Measurements from ENCODE around the gene WBP1. TPM values are rescaled to one million over a fixed set of nuclear protein-coding genes. Genes with fewer than 3 reads are reported as not detected.
A peak's percentile ranks its signal among the peaks of the same experiment; 100 is the strongest.
"Not testable (repeated sequence)": the region's sequence is repeated elsewhere in the genome, so short reads cannot be mapped to it uniquely, and the experiment has no call there.

Gene WBP1
- total and polyA plus RNA-seq, 4 donors = 38.1 to 149 (median 57.9) TPM

GRCh38 chr2:74457549-74458131 is 598 bp upstream of the WBP1 start:
- no peaks in the 10 kb centered on the region for H3K27me3 ChIP-seq (ENCODE audit: control insufficient read depth in 1 of 2, insufficient read depth in 2 of 2, low read length in 1 of 2)
- peak overlapping the region; percentile 53 to 64 for H3K4me3 ChIP-seq (ENCODE audit: low read length in 2 of 2)
- peak overlapping the region; percentile 68 to 85 for H3K27ac ChIP-seq (ENCODE audit: low read depth in 1 of 2, low read length in 2 of 2)
- H3K9me3 ChIP-seq (ENCODE audit: control insufficient read depth, low read length) = no peaks in the 10 kb centered on the region
- H3K4me1 ChIP-seq (ENCODE audit: control insufficient read depth in 1 of 2, insufficient read depth in 2 of 2, low read length in 2 of 2) = peaks cover 2 to 3% of the 10 kb centered on the region in 2 donors
- WGBS, 2 donors = 1% methylated on average over 31 to 46 of the region's 46 CpGs
- DNase-seq (peak; percentile 76 to 86), ATAC-seq (ENCODE audit: low FRiP score) (peak; percentile 45)
- intact Hi-C loops (cut with DNase I) = no loop called here
- no peaks in the 10 kb centered on the region for H3K36me3 ChIP-seq (ENCODE audit: control insufficient read depth in 1 of 2, insufficient read depth in 2 of 2, low read length in 1 of 2)

DNA sequence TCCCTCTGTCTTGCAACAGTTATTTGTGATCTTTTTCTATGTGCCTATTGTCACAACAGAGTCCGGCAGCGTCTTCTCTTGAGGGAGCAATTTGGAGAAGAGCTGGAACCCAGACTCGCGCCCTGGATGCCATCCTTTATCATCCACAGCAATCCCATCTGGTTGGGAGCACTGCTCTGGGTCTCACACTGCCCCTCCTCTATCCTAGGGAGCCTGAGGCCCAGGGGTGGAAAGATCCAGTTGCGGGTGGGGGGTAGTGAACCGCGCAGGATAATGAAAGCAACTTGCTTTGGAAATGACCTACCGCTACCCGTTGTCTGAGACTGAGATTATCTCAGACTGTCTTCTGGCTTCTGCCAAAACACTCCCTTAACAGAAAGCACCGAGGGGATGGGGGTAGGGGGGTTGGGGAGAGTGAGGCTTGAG is 713 bp downstream of the WBP1 start:
- whole genome bisulfite sequencing, 2 donors = 0 to 2% methylated on average over 10 of the region's 10 CpGs
- intact Hi-C loops (cut with DNase I) = no loop called here

GRCh38 chr2:74459503-74460118 is 1.4 kb downstream of the WBP1 start:
- ATAC-seq (ENCODE audit: low FRiP score); H3K4me3 ChIP-seq (ENCODE audit: low read length in 2 of 2); intact Hi-C loops (cut with DNase I); H3K27ac ChIP-seq (ENCODE audit: low read depth in 1 of 2, low read length in 2 of 2); H3K27me3 ChIP-seq (ENCODE audit: control insufficient read depth in 1 of 2, insufficient read depth in 2 of 2, low read length in 1 of 2); H3K36me3 ChIP-seq (ENCODE audit: control insufficient read depth in 1 of 2, insufficient read depth in 2 of 2, low read length in 1 of 2); H3K4me1 ChIP-seq (ENCODE audit: control insufficient read depth in 1 of 2, insufficient read depth in 2 of 2, low read length in 2 of 2); H3K9me3 ChIP-seq (ENCODE audit: control insufficient read depth, low read length): not testable (repeated sequence)
- WGBS, 2 donors = 69 to 78% methylated on average over 13 of the region's 13 CpGs
- peak; percentile 50 to 56 for DNase-seq

More for the DNA sequence above, 713 bp downstream of the WBP1 start:
- peak; percentile 41 to 42 for DNase-seq
- Histone ChIP-seq H3K27me3 (ENCODE audit: control insufficient read depth in 1 of 2, insufficient read depth in 2 of 2, low read length in 1 of 2) (no peaks in the 10 kb centered on the region), H3K36me3 (ENCODE audit: control insufficient read depth in 1 of 2, insufficient read depth in 2 of 2, low read length in 1 of 2) (no peaks in the 10 kb centered on the region), H3K4me3 (ENCODE audit: low read length in 2 of 2) (peak overlapping the region; percentile 29 to 31), H3K27ac (ENCODE audit: low read depth in 1 of 2, low read length in 2 of 2) (peak overlapping the region in 1 of 2 donors; percentile 22), H3K9me3 (ENCODE audit: control insufficient read depth, low read length) (no peaks in the 10 kb centered on the region), H3K4me1 (ENCODE audit: control insufficient read depth in 1 of 2, insufficient read depth in 2 of 2, low read length in 2 of 2) (peaks cover 2 to 3% of the 10 kb centered on the region in 2 donors)
- ATAC-seq (ENCODE audit: low FRiP score) = no peak

GRCh38 chr2:74460187-74460586 is 1.9 kb downstream of the WBP1 start:
- H3K4me1 ChIP-seq (ENCODE audit: control insufficient read depth in 1 of 2, insufficient read depth in 2 of 2, low read length in 2 of 2); H3K27ac ChIP-seq (ENCODE audit: low read depth in 1 of 2, low read length in 2 of 2); H3K4me3 ChIP-seq (ENCODE audit: low read length in 2 of 2); H3K27me3 ChIP-seq (ENCODE audit: control insufficient read depth in 1 of 2, insufficient read depth in 2 of 2, low read length in 1 of 2); H3K36me3 ChIP-seq (ENCODE audit: control insufficient read depth in 1 of 2, insufficient read depth in 2 of 2, low read length in 1 of 2); ATAC-seq (ENCODE audit: low FRiP score); H3K9me3 ChIP-seq (ENCODE audit: control insufficient read depth, low read length); intact Hi-C loops (cut with DNase I): not testable (repeated sequence)
- WGBS, 2 donors = 73 to 82% methylated on average over 10 of the region's 10 CpGs
- peak; percentile 36 to 65 for DNase-seq

DNA sequence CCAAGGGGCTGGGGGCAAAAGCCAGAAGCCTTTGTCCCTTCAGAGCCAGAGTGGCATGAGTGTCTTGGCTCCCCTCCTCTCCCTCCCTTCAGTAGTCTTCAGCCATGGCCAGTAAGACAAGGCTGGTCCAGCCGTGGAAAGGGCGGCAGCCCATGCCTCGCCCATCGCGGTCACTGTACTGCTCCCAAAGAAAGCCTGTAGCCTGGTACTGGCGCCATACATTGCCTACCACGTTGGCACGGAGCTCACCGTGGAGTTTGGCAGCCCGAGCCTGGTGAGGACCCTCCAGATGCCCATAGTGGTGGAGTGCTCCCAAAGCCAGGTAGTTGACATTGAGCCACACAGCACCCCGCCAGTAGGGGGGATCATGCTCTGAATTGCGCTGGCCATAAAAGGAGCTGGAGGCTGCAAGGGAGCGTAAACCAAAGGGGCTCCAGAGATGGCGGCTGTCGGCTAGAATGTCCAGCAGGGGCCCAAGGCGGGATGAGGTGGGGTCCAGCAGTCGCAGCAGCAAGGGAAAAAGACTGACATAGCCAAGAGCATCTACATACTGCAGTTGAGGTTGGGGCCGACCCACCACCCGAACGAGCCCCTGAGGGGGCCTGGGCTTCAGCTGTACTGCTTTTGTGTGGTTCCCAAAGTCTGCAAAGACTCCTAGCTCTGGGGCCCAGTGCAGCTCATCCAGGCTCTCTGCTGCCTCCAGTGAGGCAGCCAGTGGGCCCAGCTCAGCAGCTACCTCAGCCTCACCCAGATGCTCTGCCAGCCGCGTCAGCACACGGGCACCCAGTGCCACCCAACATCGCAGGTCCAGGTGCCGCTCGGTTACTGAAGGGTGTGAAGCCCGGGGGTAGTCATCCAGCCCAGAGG is 3.2 kb downstream of the WBP1 start:
- Histone ChIP-seq H3K9me3 (ENCODE audit: control insufficient read depth, low read length) (no peaks in the 10 kb centered on the region), H3K36me3 (ENCODE audit: control insufficient read depth in 1 of 2, insufficient read depth in 2 of 2, low read length in 1 of 2) (no peaks in the 10 kb centered on the region), H3K27me3 (ENCODE audit: control insufficient read depth in 1 of 2, insufficient read depth in 2 of 2, low read length in 1 of 2) (no peaks in the 10 kb centered on the region), H3K4me1 (ENCODE audit: control insufficient read depth in 1 of 2, insufficient read depth in 2 of 2, low read length in 2 of 2) (peaks cover 0 to 3% of the 10 kb centered on the region in 2 donors), H3K27ac (ENCODE audit: low read depth in 1 of 2, low read length in 2 of 2) (no peak overlapping the region), H3K4me3 (ENCODE audit: low read length in 2 of 2) (no peak overlapping the region)
- peak; percentile 41 to 74 for DNase-seq
- intact Hi-C loops (cut with DNase I) = no loop called here
- no peak for ATAC-seq (ENCODE audit: low FRiP score)
- 86 to 88% methylated on average over 27 of the region's 27 CpGs for WGBS, 2 donors

- Histone ChIP-seq H3K9me3 (ENCODE audit: control insufficient read depth, low read length) (no peaks in the 10 kb centered on the region), H3K4me1 (ENCODE audit: control insufficient read depth in 1 of 2, insufficient read depth in 2 of 2, low read length in 2 of 2) (no peaks in the 10 kb centered on the region), H3K36me3 (ENCODE audit: control insufficient read depth in 1 of 2, insufficient read depth in 2 of 2, low read length in 1 of 2) (no peaks in the 10 kb centered on the region), H3K4me3 (ENCODE audit: low read length in 2 of 2) (no peak overlapping the region), H3K27ac (ENCODE audit: low read depth in 1 of 2, low read length in 2 of 2) (no peak overlapping the region), H3K27me3 (ENCODE audit: control insufficient read depth in 1 of 2, insufficient read depth in 2 of 2, low read length in 1 of 2) (no peaks in the 10 kb centered on the region)
- ATAC-seq (ENCODE audit: low FRiP score) (no peak), DNase-seq (peak; percentile 44 to 62)
- intact Hi-C loops (cut with DNase I) = no loop called here
- WGBS, 2 donors = 86% methylated on average over 20 of the region's 20 CpGs
Measured at GRCh38 chr2:74462054-74462785, 4.0 kb downstream of the WBP1 start.

- H3K4me3 ChIP-seq (ENCODE audit: low read length in 2 of 2) = no peak overlapping the region
- peak in 1 of 2 donors; percentile 66 for DNase-seq
- no peaks in the 10 kb centered on the region for H3K36me3 ChIP-seq (ENCODE audit: control insufficient read depth in 1 of 2, insufficient read depth in 2 of 2, low read length in 1 of 2)
- no peaks in the 10 kb centered on the region for H3K4me1 ChIP-seq (ENCODE audit: control insufficient read depth in 1 of 2, insufficient read depth in 2 of 2, low read length in 2 of 2)
- no peaks in the 10 kb centered on the region for H3K27me3 ChIP-seq (ENCODE audit: control insufficient read depth in 1 of 2, insufficient read depth in 2 of 2, low read length in 1 of 2)
- intact Hi-C loops (cut with DNase I) = no loop called here
- WGBS, 2 donors = 71 to 75% methylated on average over 4 of the region's 4 CpGs
- ATAC-seq (ENCODE audit: low FRiP score) = no peak
- H3K9me3 ChIP-seq (ENCODE audit: control insufficient read depth, low read length) = no peaks in the 10 kb centered on the region
- no peak overlapping the region for H3K27ac ChIP-seq (ENCODE audit: low read depth in 1 of 2, low read length in 2 of 2)
Measured at GRCh38 chr2:74462786-74463105, 4.5 kb downstream of the WBP1 start.

- H3K4me3 ChIP-seq (ENCODE audit: low read length in 2 of 2) = peak overlapping the region; percentile 52 to 74
- peak; percentile 46 for DNase-seq
- no peaks in the 10 kb centered on the region for H3K27me3 ChIP-seq (ENCODE audit: control insufficient read depth in 1 of 2, insufficient read depth in 2 of 2, low read length in 1 of 2)
- no peaks in the 10 kb centered on the region for H3K9me3 ChIP-seq (ENCODE audit: control insufficient read depth, low read length)
- H3K27ac ChIP-seq (ENCODE audit: low read depth in 1 of 2, low read length in 2 of 2) = peak overlapping the region in 1 of 2 donors; percentile 34
- ATAC-seq (ENCODE audit: low FRiP score) = no peak
- WGBS, 2 donors = 3% methylated on average over 13 of the region's 13 CpGs
- intact Hi-C loops (cut with DNase I) = no loop called here
- H3K36me3 ChIP-seq (ENCODE audit: control insufficient read depth in 1 of 2, insufficient read depth in 2 of 2, low read length in 1 of 2) = no peaks in the 10 kb centered on the region
- H3K4me1 ChIP-seq (ENCODE audit: control insufficient read depth in 1 of 2, insufficient read depth in 2 of 2, low read length in 2 of 2) = no peaks in the 10 kb centered on the region
Measured at GRCh38 chr2:74464406-74464805, 6.2 kb downstream of the WBP1 start.

All from aorta (tissue), 5 donors.